LNCaP clone FGC (cell line): ENCODE measurements around the gene MYL4.
"Not testable (repeated sequence)": the region's sequence is repeated elsewhere in the genome, so short reads cannot be mapped to it uniquely, and the experiment has no call there.

ENCODE experiments used
- DNase-seq: peaks from one replicate; pipeline ENCODE4 v3.0.0-alpha.2; 2011; ENCODE audit warnings: low read depth
- H3K4me3 ChIP-seq: 2 replicates; pipeline ENCODE4 v1.5.1; 2011; ENCODE audit warnings: mild to moderate bottlenecking, low read depth, low read length, control low read depth
- CTCF ChIP-seq: IDR thresholded peaks from 2 replicates; pipeline ENCODE4 v1.5.1; 2012; ENCODE audit warnings: mild to moderate bottlenecking; ENCODE audit not compliant: control insufficient read depth, insufficient read depth; ENCODE audit errors: extremely low read depth

The MYL4 gene

GRCh38 chr17:47221154-47221553 is 12.0 kb downstream of the MYL4 start:
- no peak overlapping the region for H3K4me3 ChIP-seq
- no peak for DNase-seq
- TF ChIP-seq CTCF: no peak

- no peak overlapping the region for H3K4me3 ChIP-seq
- no peak for TF ChIP-seq CTCF
- DNase-seq: no peak
These were observed 12.9 kb downstream of the MYL4 start for GRCh38 chr17:47222047-47222446.

GRCh38 chr17:47223007-47223406 is 13.9 kb downstream of the MYL4 start:
- no peak for DNase-seq
- TF ChIP-seq CTCF: no peak
- H3K4me3 ChIP-seq: no peak overlapping the region

- DNase-seq: no peak
- no peak overlapping the region for H3K4me3 ChIP-seq
- TF ChIP-seq CTCF: no peak
These were observed 14.3 kb downstream of the MYL4 start for GRCh38 chr17:47223460-47223859.

GRCh38 chr17:47224077-47224476 is 14.9 kb downstream of the MYL4 start:
- not testable (repeated sequence) for DNase-seq

GRCh38 chr17:47224966-47225365 is 15.8 kb downstream of the MYL4 start:
- no peak for TF ChIP-seq CTCF
- DNase-seq: no peak

More at GRCh38 chr17:47224077-47224476, 14.9 kb downstream of the MYL4 start:
- not testable (repeated sequence) for H3K4me3 ChIP-seq

GRCh38 chr17:47225436-47225858 is 16.3 kb downstream of the MYL4 start:
- TF ChIP-seq CTCF: no peak
- H3K4me3 ChIP-seq: no peak overlapping the region
- DNase-seq: no peak

More at GRCh38 chr17:47224966-47225365, 15.8 kb downstream of the MYL4 start:
- no peak overlapping the region for H3K4me3 ChIP-seq
